COLO829 (cell line): ENCODE results near the gene LRRC8A.
"Not testable (repeated sequence)": the region's sequence is repeated elsewhere in the genome, so short reads cannot be mapped to it uniquely, and the experiment has no call there.

Experiments
- DNase-seq: peaks from one replicate; pipeline ENCODE4 v3.0.0; 2012; ENCODE audit warnings: low spot score

LRRC8A gene

GRCh38 chr9:128870128-128870940 lies 11.6 kb upstream of the LRRC8A start:
- DNase-seq: no peak

- DNase-seq: not testable (repeated sequence)
Measured at GRCh38 chr9:128870941-128871265, 11.0 kb upstream of the LRRC8A start.

DNA sequence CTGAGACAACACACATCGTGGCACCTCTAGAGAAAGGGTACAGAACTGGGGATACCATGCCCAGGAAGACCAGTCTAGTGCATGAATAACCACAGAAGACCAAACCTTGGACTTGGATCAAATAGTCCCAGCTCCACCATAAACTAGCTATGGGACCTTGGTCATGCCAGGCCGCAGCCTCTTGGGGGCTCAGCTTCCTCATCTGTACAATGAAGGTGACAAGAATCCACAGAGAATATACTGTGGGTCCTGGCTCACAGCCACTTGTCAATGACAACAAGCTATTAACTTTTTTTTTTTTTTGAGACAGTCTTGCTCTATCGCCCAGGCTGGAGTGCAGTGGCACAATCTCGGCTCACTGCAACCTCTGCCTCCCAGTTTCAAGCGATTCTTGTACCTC lies 4.1 kb upstream of the LRRC8A start:
- DNase-seq: no peak

GRCh38 chr9:128882677-128883603 lies 1.0 kb downstream of the LRRC8A start:
- peak; percentile 31 for DNase-seq

DNA sequence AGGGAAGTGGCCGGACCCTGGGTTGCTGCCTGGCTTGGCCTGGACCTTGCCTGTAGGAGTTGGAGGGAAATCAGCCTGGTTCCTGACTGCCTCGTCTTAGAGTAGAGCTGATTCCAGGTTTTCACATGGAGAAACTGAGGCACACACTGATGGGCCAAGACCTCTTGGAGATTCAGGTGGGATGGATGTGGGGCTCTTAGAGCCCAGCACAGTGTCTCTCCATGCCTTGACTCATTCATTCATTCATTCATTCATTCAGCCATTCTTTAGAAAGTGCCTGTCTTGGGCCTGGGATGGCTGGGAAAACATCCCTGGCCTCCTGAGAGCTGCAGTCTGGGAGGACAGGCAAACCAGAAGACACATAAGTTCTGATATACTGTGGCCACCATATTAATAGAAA lies 2.2 kb downstream of the LRRC8A start:
- no peak for DNase-seq

- no peak for DNase-seq
Measured at GRCh38 chr9:128885376-128885775, 3.4 kb downstream of the LRRC8A start.

DNA sequence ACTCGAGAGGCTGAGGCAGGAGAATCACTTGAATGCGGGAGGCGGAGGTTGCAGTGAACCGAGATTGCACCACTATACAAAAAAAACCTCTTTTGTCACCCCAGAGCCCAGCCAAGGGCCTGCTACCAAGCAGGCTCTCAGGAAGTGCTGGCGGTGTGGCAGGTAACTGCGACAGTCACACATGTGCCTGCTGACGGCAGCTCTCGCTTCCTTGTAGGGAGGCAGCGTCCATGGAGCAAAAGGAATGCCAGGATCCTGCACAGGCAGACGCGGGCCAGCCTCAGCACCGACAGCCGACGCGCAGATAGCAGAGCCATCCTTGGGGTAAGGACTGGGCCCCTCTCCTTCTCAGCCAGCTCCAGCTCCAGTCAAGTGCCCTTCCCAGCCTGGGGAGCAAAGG lies 3.9 kb downstream of the LRRC8A start:
- DNase-seq: no peak

GRCh38 chr9:128886211-128886891 lies 4.4 kb downstream of the LRRC8A start:
- DNase-seq: peak; percentile 78

GRCh38 chr9:128887049-128887448 lies 5.1 kb downstream of the LRRC8A start:
- DNase-seq: no peak

- no peak for DNase-seq
Measured at GRCh38 chr9:128887914-128888350, 6.0 kb downstream of the LRRC8A start.

- DNase-seq: no peak
Measured at GRCh38 chr9:128891321-128892220, 9.6 kb downstream of the LRRC8A start.

DNA sequence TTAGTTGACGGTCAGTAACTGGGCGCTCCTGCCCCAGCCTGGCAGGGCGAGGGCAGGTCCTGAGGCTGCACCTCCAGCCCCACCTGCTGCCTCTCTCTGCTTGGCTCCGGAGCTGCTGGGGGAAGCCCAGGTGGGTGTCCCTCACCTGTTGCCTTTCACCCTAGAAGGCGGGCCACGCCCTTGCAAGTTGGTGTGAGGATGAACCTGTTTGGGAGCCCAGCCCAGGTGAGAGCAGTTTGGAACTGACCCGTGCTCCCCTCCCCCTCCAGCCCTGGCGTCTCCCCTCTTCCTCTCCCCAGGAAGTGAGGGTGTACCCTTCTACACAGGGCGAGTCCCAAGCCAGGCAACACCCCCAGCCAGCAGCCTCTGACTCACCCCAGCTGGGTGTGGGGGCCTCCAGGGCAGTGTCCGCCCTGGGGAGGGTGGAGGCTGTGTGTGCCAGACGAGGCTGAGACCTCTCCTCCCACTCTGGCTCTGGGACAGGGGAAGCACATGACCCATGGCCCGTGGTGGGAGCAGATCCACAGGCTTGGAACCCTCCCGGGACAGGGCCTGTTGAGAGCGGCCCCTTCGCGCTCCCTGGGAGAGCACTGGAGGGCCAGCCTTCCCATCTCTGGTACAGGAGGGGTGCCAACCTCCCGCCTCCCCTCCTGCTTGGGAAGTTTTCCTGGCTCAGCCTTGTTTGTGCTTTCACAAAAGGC lies 10.4 kb downstream of the LRRC8A start:
- DNase-seq: peak; percentile 66

DNA sequence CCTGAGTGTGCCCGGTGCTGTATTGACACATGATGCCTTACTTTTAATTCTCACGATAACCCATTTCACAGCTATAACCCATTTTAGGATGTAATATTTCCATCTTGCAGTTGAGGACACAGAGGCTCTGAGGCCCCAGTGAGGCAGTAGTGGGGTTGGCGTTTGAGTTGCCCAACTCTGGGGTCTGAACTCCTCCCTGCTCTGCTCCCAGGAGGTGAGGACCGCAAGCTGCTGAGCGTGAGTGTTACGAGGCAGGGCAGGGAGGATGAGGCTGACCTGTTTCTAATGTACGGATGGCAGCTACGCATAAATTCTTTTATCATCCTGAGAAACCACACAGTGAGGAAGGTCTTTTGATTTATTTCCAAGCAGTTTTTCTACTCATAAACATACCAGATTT lies 11.4 kb downstream of the LRRC8A start:
- DNase-seq: no peak

GRCh38 chr9:128894764-128895163 lies 12.8 kb downstream of the LRRC8A start:
- DNase-seq: no peak

- DNase-seq: no peak
Measured at GRCh38 chr9:128895556-128895955, 13.6 kb downstream of the LRRC8A start.

DNA sequence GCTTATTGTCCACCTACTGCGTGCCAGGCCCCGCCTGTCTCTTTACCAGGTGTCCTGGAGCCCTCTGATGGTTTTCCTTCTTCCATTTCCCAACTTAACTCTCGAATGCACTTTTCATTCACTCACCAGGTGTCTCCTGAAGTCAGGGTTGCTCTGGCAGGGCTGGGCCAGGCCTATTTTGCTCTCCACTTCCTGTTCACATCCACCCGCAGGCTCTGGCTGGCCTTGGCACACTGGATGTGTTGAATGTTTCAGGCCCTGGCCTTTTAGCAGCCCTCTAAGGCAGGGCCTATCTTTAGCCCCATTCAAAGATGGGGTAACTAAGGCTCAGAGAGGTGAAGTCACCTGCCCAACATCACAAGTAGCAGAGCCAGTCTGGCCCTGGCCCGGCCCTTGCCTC lies 16.4 kb downstream of the LRRC8A start:
- DNase-seq: no peak

- DNase-seq: no peak
Measured at GRCh38 chr9:128898845-128899565, 17.1 kb downstream of the LRRC8A start.

- DNase-seq: no peak
Measured at GRCh38 chr9:128899566-128900322, 17.8 kb downstream of the LRRC8A start.

DNA sequence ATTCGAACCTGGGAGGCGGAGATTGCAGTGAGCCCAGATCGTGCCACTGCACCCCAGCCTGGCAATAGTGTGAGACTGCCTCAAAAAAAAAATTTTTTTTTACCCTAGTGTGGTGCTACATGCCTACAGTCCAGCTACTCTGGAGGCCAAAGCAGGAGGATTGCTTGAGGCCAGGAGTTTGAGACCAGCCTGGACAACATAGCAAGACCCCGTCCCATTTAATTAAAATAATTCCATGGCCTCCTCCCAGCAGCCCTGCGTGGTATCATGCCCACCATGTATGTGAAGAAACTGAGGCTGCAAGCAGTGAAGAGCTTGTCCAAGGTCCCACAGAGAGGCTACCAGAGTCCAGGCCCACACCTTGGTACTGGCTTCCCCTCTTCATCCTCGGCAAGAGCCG lies 19.4 kb downstream of the LRRC8A start:
- no peak for DNase-seq
